ENCODE data around the gene RAP2C.
"Not testable (repeated sequence)": the region's sequence is repeated elsewhere in the genome, so short reads cannot be mapped to it uniquely, and the experiment has no call there.

The RAP2C gene

GRCh38 chrX:132171478-132171877 is 47.8 kb downstream of the RAP2C start:
- H3K4me3 ChIP-seq (ENCODE audit: low read depth, low read length) = no peak overlapping the region
- DNase-seq (ENCODE audit: low read depth) = peak; percentile 5
- TF ChIP-seq POLR2A (IDR thresholded peaks at IDR 0.05; ENCODE audit: extremely low read depth, insufficient read length) (no peak), CTCF (IDR thresholded peaks at IDR 0.05; ENCODE audit: low read depth, low read length) (no peak), MAX (IDR thresholded peaks at IDR 0.05; ENCODE audit: low read depth, low read length) (no peak), MYC (IDR thresholded peaks at IDR 0.05; ENCODE audit: low read depth, low read length) (no peak)

- TF ChIP-seq MAX (IDR thresholded peaks at IDR 0.05; ENCODE audit: low read depth, low read length) (no peak), CTCF (IDR thresholded peaks at IDR 0.05; ENCODE audit: low read depth, low read length) (no peak), POLR2A (IDR thresholded peaks at IDR 0.05; ENCODE audit: extremely low read depth, insufficient read length) (no peak), MYC (IDR thresholded peaks at IDR 0.05; ENCODE audit: low read depth, low read length) (no peak)
- H3K4me3 ChIP-seq (ENCODE audit: low read depth, low read length) = no peak overlapping the region
- DNase-seq (ENCODE audit: low read depth) = no peak
Observed at GRCh38 chrX:132169554-132169953, 49.7 kb downstream of the RAP2C start.

- DNase-seq (ENCODE audit: low read depth) = no peak
- H3K4me3 ChIP-seq (ENCODE audit: low read depth, low read length) = no peak overlapping the region
- TF ChIP-seq CTCF (IDR thresholded peaks at IDR 0.05; ENCODE audit: low read depth, low read length) (no peak), MYC (IDR thresholded peaks at IDR 0.05; ENCODE audit: low read depth, low read length) (no peak), POLR2A (IDR thresholded peaks at IDR 0.05; ENCODE audit: extremely low read depth, insufficient read length) (no peak), MAX (IDR thresholded peaks at IDR 0.05; ENCODE audit: low read depth, low read length) (no peak)
Observed at GRCh38 chrX:132165651-132166050, 53.6 kb downstream of the RAP2C start.

- TF ChIP-seq MYC (IDR thresholded peaks at IDR 0.05; ENCODE audit: low read depth, low read length) (no peak), CTCF (IDR thresholded peaks at IDR 0.05; ENCODE audit: low read depth, low read length) (no peak), POLR2A (IDR thresholded peaks at IDR 0.05; ENCODE audit: extremely low read depth, insufficient read length) (no peak), MAX (IDR thresholded peaks at IDR 0.05; ENCODE audit: low read depth, low read length) (no peak)
- H3K4me3 ChIP-seq (ENCODE audit: low read depth, low read length) = no peak overlapping the region
- DNase-seq (ENCODE audit: low read depth) = no peak
Observed at GRCh38 chrX:132165005-132165404, 54.2 kb downstream of the RAP2C start.

- not testable (repeated sequence) for H3K4me3 ChIP-seq (ENCODE audit: low read depth, low read length); DNase-seq (ENCODE audit: low read depth)
Observed at GRCh38 chrX:132163094-132163493, 56.2 kb downstream of the RAP2C start.

- TF ChIP-seq MAX (IDR thresholded peaks at IDR 0.05; ENCODE audit: low read depth, low read length) (no peak), CTCF (IDR thresholded peaks at IDR 0.05; ENCODE audit: low read depth, low read length) (no peak), MYC (IDR thresholded peaks at IDR 0.05; ENCODE audit: low read depth, low read length) (no peak), POLR2A (IDR thresholded peaks at IDR 0.05; ENCODE audit: extremely low read depth, insufficient read length) (no peak)
- H3K4me3 ChIP-seq (ENCODE audit: low read depth, low read length) = no peak overlapping the region
- no peak for DNase-seq (ENCODE audit: low read depth)
Observed at GRCh38 chrX:132153166-132153565, 66.1 kb downstream of the RAP2C start.
